Sigmoid colon (tissue), 4 donors: ENCODE data around the gene CCDC102A.

ENCODE experiments used
- CTCF ChIP-seq, 4 experiments: fragments of 450-650 bp in 3 of 4; fragments of 200-600 bp in 1 of 4; IDR thresholded peaks; one replicate each; pipeline ENCODE4 v1.5.1; 2016 to 2019; ENCODE audit warnings: antibody characterized with exemption in 4 of 4, mild to moderate bottlenecking in 3 of 4, moderate library complexity in 2 of 4
- EP300 ChIP-seq, 4 donors: sonication (generic); formaldehyde crosslinking; IDR thresholded peaks; one replicate each; pipeline ENCODE4 v1.6.1; 2017; ENCODE audit warnings: antibody characterized with exemption in 4 of 4
- POLR2A ChIP-seq, 2 donors: fragments of 450-650 bp; IDR thresholded peaks; one replicate each; pipeline ENCODE4 v1.6.1; 2016; ENCODE audit warnings: antibody characterized with exemption in 2 of 2, mild to moderate bottlenecking in 2 of 2, moderate library complexity in 2 of 2

- TF ChIP-seq CTCF (IDR thresholded peaks at IDR 0.05) = no peak
- TF ChIP-seq POLR2A (IDR thresholded peaks at IDR 0.05) = no peak
- no peak for TF ChIP-seq EP300 (IDR thresholded peaks at IDR 0.05)
Observed at GRCh38 chr16:57531253-57531575, 5.2 kb downstream of the CCDC102A start.
